Umbilical cord (tissue), 2 donors: ENCODE data around the gene CDK15. TPM values are rescaled to one million over a fixed set of nuclear protein-coding genes. Genes with fewer than 3 reads are reported as not detected.

Experiments used
- DNase-seq: peaks from one replicate; pipeline ENCODE4 v3.0.0-alpha.2; 2015; ENCODE audit warnings: low spot score
- total RNA-seq: library from RNA; depleted of rRNA; stranded (reverse); fragments of >200 nt; gene quantifications from one replicate; pipeline ENCODE4 v1.2.3, GENCODE V29; 2014; ENCODE audit warnings: low replicate concordance; ENCODE audit not compliant: insufficient read depth

The CDK15 gene
- total RNA-seq, 1 donor from 2014 or later: 6.7 TPM

DNA sequence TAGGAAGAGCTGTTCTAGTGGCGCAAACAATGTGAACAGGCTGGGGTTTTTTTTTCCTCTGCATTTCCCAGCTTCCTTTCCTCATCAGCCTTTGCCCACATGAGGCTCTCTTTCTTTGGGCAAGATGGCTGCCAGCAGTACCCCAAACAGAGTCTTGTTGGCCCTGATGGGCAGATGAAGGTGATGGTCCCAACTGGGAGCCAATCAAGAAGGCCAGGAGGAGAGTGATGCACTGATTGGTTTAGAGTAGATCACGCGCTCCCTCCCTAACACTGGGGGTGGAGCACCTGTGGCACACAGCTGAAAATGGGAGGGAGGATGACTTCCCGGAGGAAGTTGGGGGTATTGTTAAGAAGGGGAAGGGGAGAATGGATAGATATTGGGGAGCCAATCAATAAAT lies 131.0 kb downstream of the CDK15 start:
- no peak for DNase-seq

DNA sequence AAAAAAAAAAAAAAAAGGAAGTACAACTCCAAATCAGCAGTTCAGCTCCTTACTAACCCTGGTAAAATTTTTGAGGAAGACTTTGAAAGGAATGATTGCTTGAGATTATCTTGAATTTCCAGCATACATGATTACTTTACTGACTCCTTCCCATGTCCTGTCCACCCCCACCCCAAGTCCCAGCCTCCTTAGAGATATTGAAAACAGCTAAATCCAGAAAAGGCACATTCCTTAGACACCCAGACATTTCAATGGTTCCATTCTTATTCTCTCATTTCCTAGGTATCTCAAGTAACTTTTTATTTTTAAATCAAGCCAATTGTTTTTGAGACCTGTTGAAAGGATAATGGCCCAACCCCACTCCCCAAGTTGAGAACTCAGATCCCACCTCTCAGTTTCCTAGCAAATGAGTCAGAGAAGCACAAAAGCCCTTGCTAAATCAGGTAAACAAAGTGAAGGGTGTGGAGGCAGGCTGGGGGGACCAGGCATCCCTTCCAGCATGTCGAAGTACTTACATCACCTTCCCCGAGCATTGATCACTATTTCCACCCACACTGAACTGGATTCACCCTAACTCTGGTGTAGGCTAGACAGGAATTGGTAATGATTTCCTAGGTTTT lies 131.9 kb downstream of the CDK15 start:
- no peak for DNase-seq

DNA sequence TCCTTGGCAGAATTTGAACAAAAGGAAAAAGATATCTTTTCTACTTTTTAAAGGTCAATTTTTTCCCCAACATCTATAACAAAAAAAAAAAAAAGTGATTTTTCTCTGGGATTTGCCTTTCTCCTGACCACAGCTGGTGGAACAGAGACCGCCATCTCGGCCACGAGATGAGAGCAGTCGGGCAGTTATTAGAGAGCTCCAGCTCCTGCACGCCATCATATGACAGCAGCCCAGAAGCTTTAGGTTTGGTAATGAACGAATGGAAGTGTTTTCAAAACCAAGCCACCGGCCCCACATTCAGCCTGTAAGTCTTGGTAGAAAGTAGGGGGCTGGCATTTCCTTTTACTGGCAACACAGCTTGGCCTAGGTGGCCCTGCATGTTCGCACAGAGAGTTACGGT lies 132.4 kb downstream of the CDK15 start:
- no peak for DNase-seq

DNA sequence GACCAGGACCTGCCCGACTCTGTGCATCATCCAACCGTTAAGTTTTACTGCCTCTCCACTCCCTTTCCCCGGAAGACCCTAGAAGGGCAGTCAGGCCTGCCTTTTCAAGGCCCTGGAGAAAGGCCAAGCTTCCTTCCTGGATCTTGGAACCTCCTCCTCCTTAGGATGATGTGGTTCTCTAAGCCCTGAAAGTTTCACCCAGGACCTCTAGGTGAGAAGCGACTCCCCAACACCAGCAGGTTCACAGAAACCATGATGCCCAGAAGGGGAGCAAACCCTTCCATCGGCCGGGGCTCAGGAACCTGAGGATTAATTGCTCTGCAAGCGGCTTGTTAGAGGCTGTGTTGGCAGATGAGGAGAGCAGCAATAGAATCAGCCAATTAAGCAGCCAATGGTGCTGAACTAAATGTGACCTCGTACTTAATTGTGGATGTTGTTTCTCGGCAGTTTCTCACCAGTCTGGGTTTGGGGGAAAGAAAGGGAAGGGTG lies 133.2 kb downstream of the CDK15 start:
- DNase-seq: peak; percentile 52

DNA sequence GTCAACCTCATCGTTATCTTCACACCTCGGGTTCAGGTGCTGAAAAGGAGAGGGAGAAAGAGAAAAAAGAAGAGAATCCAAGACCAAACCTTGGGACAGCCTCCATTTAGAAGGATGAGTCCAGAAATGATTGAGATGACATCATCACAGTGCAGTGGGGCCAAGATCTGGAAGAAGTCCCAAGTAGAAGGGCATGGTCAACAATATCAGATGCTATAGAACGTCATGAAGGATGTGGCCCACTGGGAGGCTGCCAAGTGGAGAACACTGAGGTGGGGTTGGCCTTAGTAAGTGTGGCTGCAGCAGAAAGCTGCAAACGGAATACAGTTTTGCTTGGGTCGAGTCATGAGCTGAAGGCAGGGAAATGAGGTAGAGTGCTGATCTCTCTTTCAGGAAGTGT lies 136.2 kb downstream of the CDK15 start:
- no peak for DNase-seq

Other genes starting within 250 kb of the CDK15 start
- 37.3 TPM for gene TMEM237, start 163.0 kb upstream of the CDK15 start, total RNA-seq
- gene MPP4, start 107.9 kb upstream of the CDK15 start, total RNA-seq: 3.6 TPM
- gene ALS2, start 25.6 kb upstream of the CDK15 start, total RNA-seq: 32.7 TPM
- 85.7 TPM for gene FZD7, start 227.3 kb downstream of the CDK15 start, total RNA-seq